Tibial artery (tissue), 4 donors: Measurements from ENCODE around the gene MICAL3.

Experiments
- DNase-seq, 2 donors: peaks; one replicate each; pipeline ENCODE4 v3.0.0-alpha.2; 2019
- H3K27ac ChIP-seq, 2 donors: fragments of 200-600 bp; sonication (generic) in 1 of 2; 1 replicate in 1 of 2; 2 replicates in 1 of 2; pipeline ENCODE4 v1.5.1; 2018 to 2019; ENCODE audit warnings: mild to moderate bottlenecking in 1 of 2
- H3K27me3 ChIP-seq, 2 donors: fragments of 200-600 bp; sonication (generic) in 1 of 2; one replicate each; pipeline versions ENCODE4 v1.5.1 to v1.6.0; 2016 to 2019
- H3K36me3 ChIP-seq, 3 donors: fragments of 200-600 bp; sonication (generic) in 2 of 3; one replicate each; pipeline ENCODE4 v1.5.1; 2016 to 2019; ENCODE audit warnings: mild to moderate bottlenecking in 2 of 3
- H3K4me1 ChIP-seq, 4 donors: fragments of 200-600 bp; sonication (generic) in 2 of 4; 1 replicate in 3 of 4; 2 replicates in 1 of 4; pipeline ENCODE4 v1.5.1; 2016 to 2019
- H3K4me3 ChIP-seq, 2 donors: fragments of 200-600 bp; sonication (generic) in 1 of 2; 1 replicate in 1 of 2; 2 replicates in 1 of 2; pipeline ENCODE4 v1.5.1; 2018 to 2019; ENCODE audit warnings: mild to moderate bottlenecking in 2 of 2
- H3K9me3 ChIP-seq, 3 donors: fragments of 200-600 bp; sonication (generic) in 1 of 3; one replicate each; pipeline ENCODE4 v1.5.1; 2016 to 2019
- CTCF ChIP-seq, 2 experiments: fragments of 200-600 bp in 1 of 2; fragments of 450-650 bp in 1 of 2; IDR thresholded peaks; one replicate each; pipeline ENCODE4 v1.5.1; 2017 to 2019; ENCODE audit warnings: antibody characterized with exemption in 2 of 2, mild to moderate bottlenecking in 1 of 2, moderate library complexity in 1 of 2
- intact Hi-C: fragments of 100-400 bp; cut with DNase I; formaldehyde crosslinking; loops from one replicate; pipeline ENCODE4 v1.15.0; 2023; ENCODE audit warnings: low total_unique reads

MICAL3 gene

GRCh38 chr22:17749605-17750395, 274.6 kb downstream of the MICAL3 start:
- intact Hi-C loops = no loop called here
- H3K27me3 ChIP-seq = no peaks in the 10 kb centered on the region
- DNase-seq = no peak
- TF ChIP-seq CTCF (IDR thresholded peaks at IDR 0.05) = no peak
- no peaks in the 10 kb centered on the region for H3K9me3 ChIP-seq
- no peak overlapping the region for H3K4me3 ChIP-seq
- no peak overlapping the region for H3K27ac ChIP-seq
- no peaks in the 10 kb centered on the region for H3K36me3 ChIP-seq
- H3K4me1 ChIP-seq = no peaks in the 10 kb centered on the region

GRCh38 chr22:17748555-17749353, 275.6 kb downstream of the MICAL3 start:
- H3K4me1 ChIP-seq = no peaks in the 10 kb centered on the region
- DNase-seq = no peak
- H3K36me3 ChIP-seq = no peaks in the 10 kb centered on the region
- no peaks in the 10 kb centered on the region for H3K27me3 ChIP-seq
- H3K4me3 ChIP-seq = no peak overlapping the region
- intact Hi-C loops = no loop called here
- H3K9me3 ChIP-seq = no peaks in the 10 kb centered on the region
- no peak for TF ChIP-seq CTCF (IDR thresholded peaks at IDR 0.05)
- H3K27ac ChIP-seq = no peak overlapping the region

GRCh38 chr22:17746916-17747315, 277.4 kb downstream of the MICAL3 start:
- no peaks in the 10 kb centered on the region for H3K36me3 ChIP-seq
- H3K4me1 ChIP-seq = peaks cover 0 to 4% (median 2%) of the 10 kb centered on the region in 4 donors
- H3K9me3 ChIP-seq = no peaks in the 10 kb centered on the region
- H3K4me3 ChIP-seq = no peak overlapping the region
- DNase-seq = no peak
- H3K27ac ChIP-seq = no peak overlapping the region
- intact Hi-C loops = no loop called here
- TF ChIP-seq CTCF (IDR thresholded peaks at IDR 0.05) = no peak
- peaks cover 0 to 3% of the 10 kb centered on the region in 2 donors for H3K27me3 ChIP-seq

- Histone ChIP-seq H3K27me3 (peaks cover 0 to 3% of the 10 kb centered on the region in 2 donors), H3K36me3 (no peaks in the 10 kb centered on the region), H3K9me3 (no peaks in the 10 kb centered on the region), H3K4me1 (peaks cover 0 to 4% (median 2%) of the 10 kb centered on the region in 4 donors), H3K4me3 (no peak overlapping the region), H3K27ac (no peak overlapping the region)
- TF ChIP-seq CTCF (IDR thresholded peaks at IDR 0.05) = no peak
- intact Hi-C loops = no loop called here
- DNase-seq = no peak
These were observed 279.9 kb downstream of the MICAL3 start for GRCh38 chr22:17744430-17744829.

GRCh38 chr22:17743661-17744411, 280.5 kb downstream of the MICAL3 start:
- Histone ChIP-seq H3K27ac (no peak overlapping the region), H3K9me3 (no peaks in the 10 kb centered on the region), H3K4me3 (no peak overlapping the region), H3K36me3 (no peaks in the 10 kb centered on the region), H3K4me1 (peaks cover 0 to 4% (median 2%) of the 10 kb centered on the region in 4 donors), H3K27me3 (peaks cover 0 to 3% of the 10 kb centered on the region in 2 donors)
- intact Hi-C loops = no loop called here
- TF ChIP-seq CTCF (IDR thresholded peaks at IDR 0.05) = no peak
- DNase-seq = no peak
